Kidney (tissue), 14 donors: Measurements from ENCODE around the gene FSTL1. TPM values are rescaled to one million over a fixed set of nuclear protein-coding genes. Genes with fewer than 3 reads are reported as not detected.

ENCODE experiments used
- DNase-seq, 5 donors: peaks; one replicate each; pipeline ENCODE4 v3.0.0-alpha.2; 2013 to 2020
- FAIRE-seq: peaks from 2 replicates; lab custom pipeline; 2012; peaks lifted over from hg19 to GRCh38; lab: Jason Lieb, UNC
- H3K27ac ChIP-seq, 2 donors: one replicate each; pipeline ENCODE4 v1.7.0; 2013; ENCODE audit warnings: low read depth in 2 of 2, low read length in 2 of 2, inconsistent platforms in 1 of 2
- H3K27me3 ChIP-seq: one replicate; pipeline ENCODE4 v1.7.1; 2013; ENCODE audit warnings: low read length, inconsistent platforms; ENCODE audit not compliant: control insufficient read depth, insufficient read depth
- H3K36me3 ChIP-seq, 3 donors: one replicate each; pipeline versions ENCODE4 v1.7.0 to v1.7.1; 2013; ENCODE audit warnings: low read length in 3 of 3, control low read depth in 1 of 3, inconsistent platforms in 1 of 3; ENCODE audit not compliant: insufficient read depth in 3 of 3, control insufficient read depth in 2 of 3
- H3K4me1 ChIP-seq, 3 donors: one replicate each; pipeline versions ENCODE4 v1.7.0 to v1.7.1; 2013; ENCODE audit warnings: low read length in 3 of 3, inconsistent platforms in 1 of 3, low read depth in 1 of 3; ENCODE audit not compliant: control insufficient read depth in 2 of 3, insufficient read depth in 2 of 3
- H3K4me3 ChIP-seq, 3 donors: one replicate each; pipeline versions ENCODE4 v1.7.0 to v1.8.1; 2013; ENCODE audit warnings: low read length in 3 of 3, control low read depth in 1 of 3, inconsistent platforms in 1 of 3
- H3K9ac ChIP-seq, 3 donors: one replicate each; pipeline versions ENCODE4 v1.7.0 to v1.7.1; 2013; ENCODE audit warnings: low read length in 3 of 3, control low read depth in 1 of 3, inconsistent platforms in 1 of 3
- H3K9me3 ChIP-seq, 3 donors: one replicate each; pipeline versions ENCODE4 v1.7.0 to v1.7.1; 2013; ENCODE audit warnings: low read length in 3 of 3, control low read depth in 1 of 3, inconsistent platforms in 1 of 3; ENCODE audit not compliant: control insufficient read depth in 2 of 3, insufficient read depth in 1 of 3
- CTCF ChIP-seq: IDR thresholded peaks from 3 replicates; pipeline ENCODE4 v1.5.1; 2012; ENCODE audit warnings: mild to moderate bottlenecking, moderate library complexity, borderline replicate concordance; ENCODE audit not compliant: insufficient read depth; ENCODE audit errors: extremely low read depth
- intact Hi-C: fragments of 100-400 bp; cut with DNase I; formaldehyde crosslinking; loops from one replicate; pipeline ENCODE4 v1.11.1; 2022
- polyA plus RNA-seq: library from polyadenylated mRNA; stranded (reverse); fragments of 350-450 nt; fragmentation: Illumina TruSeq; extraction: RNeasy Lipid Tissue Mini Kit (QIAGEN cat#74804); gene quantifications from one replicate; pipeline ENCODE4 v1.2.3, GENCODE V29; 2014; ENCODE audit warnings: low read depth, low replicate concordance; ENCODE audit not compliant: insufficient read depth
- total RNA-seq: library from RNA; stranded (reverse); fragmentation: NEBNext Ultra II Directional; extraction: Animal tissue kit (Norgen Biotek cat#: 25700); gene quantifications from one replicate; pipeline ENCODE4 v1.2.1, GENCODE V29; 2021
- donor health status: control.
- donor health status: control.
- donor health status: control.
- donor health status: control.
- donor health status: control.
- donor health status: DM: yes; HTN: yes; CAD: no.
- donor health status: Normal renal cell carcinoma (clear cell type).

FSTL1 gene
- total and polyA plus RNA-seq, 2 donors from 2014 or later = 31.1 to 193 TPM

GRCh38 chr3:120462409-120462959, 11.7 kb upstream of the FSTL1 start:
- Histone ChIP-seq H3K4me3 (no peak overlapping the region), H3K27me3 (no peaks in the 10 kb centered on the region), H3K9me3 (no peaks in the 10 kb centered on the region), H3K36me3 (no peaks in the 10 kb centered on the region), H3K4me1 (peaks cover 0 to 6% (median 3%) of the 10 kb centered on the region in 3 donors), H3K27ac (no peak overlapping the region), H3K9ac (no peak overlapping the region)
- no peak for TF ChIP-seq CTCF
- no peak for FAIRE-seq
- peak in 1 of 5 donors; percentile 28 for DNase-seq
- intact Hi-C loops = no loop called here

GRCh38 chr3:120461416-120461815, 10.6 kb upstream of the FSTL1 start:
- DNase-seq = no peak
- no peaks in the 10 kb centered on the region for H3K9me3 ChIP-seq
- no peak overlapping the region for H3K9ac ChIP-seq
- no peak overlapping the region for H3K27ac ChIP-seq
- no peak for FAIRE-seq
- no peak for TF ChIP-seq CTCF
- H3K36me3 ChIP-seq = no peaks in the 10 kb centered on the region
- peaks cover 0 to 6% (median 3%) of the 10 kb centered on the region in 3 donors for H3K4me1 ChIP-seq
- H3K27me3 ChIP-seq = no peaks in the 10 kb centered on the region
- H3K4me3 ChIP-seq = no peak overlapping the region
- intact Hi-C loops = no loop called here

GRCh38 chr3:120460862-120461261, 10.1 kb upstream of the FSTL1 start:
- TF ChIP-seq CTCF = no peak
- Histone ChIP-seq H3K9me3 (no peaks in the 10 kb centered on the region), H3K27ac (no peak overlapping the region), H3K4me1 (peaks cover 0 to 6% (median 3%) of the 10 kb centered on the region in 3 donors), H3K9ac (no peak overlapping the region), H3K4me3 (no peak overlapping the region), H3K27me3 (no peaks in the 10 kb centered on the region), H3K36me3 (no peaks in the 10 kb centered on the region)
- FAIRE-seq (no peak), DNase-seq (no peak)
- intact Hi-C loops = no loop called here
